Thyroid gland (tissue), 4 donors: ENCODE results near the gene JMJD1C. TPM values are rescaled to one million over a fixed set of nuclear protein-coding genes. Genes with fewer than 3 reads are reported as not detected.

Experiments
- DNase-seq, 2 donors: peaks; one replicate each; pipeline ENCODE4 v3.0.0-alpha.2; 2019
- H3K27ac ChIP-seq, 3 donors: fragments of 200-600 bp; sonication (generic); 1 replicate in 2 of 3; 2 replicates in 1 of 3; pipeline ENCODE4 v1.5.1; 2016 to 2019; ENCODE audit warnings: mild to moderate bottlenecking in 1 of 3, moderate library complexity in 1 of 3
- H3K27me3 ChIP-seq: fragments of 200-600 bp; sonication (generic); one replicate; pipeline ENCODE4 v1.5.1; 2019
- H3K36me3 ChIP-seq, 2 donors: fragments of 200-600 bp; sonication (generic); one replicate each; pipeline ENCODE4 v1.5.1; 2016 to 2019
- H3K4me1 ChIP-seq, 2 donors: fragments of 200-600 bp; sonication (generic); one replicate each; pipeline ENCODE4 v1.5.1; 2017 to 2019
- H3K4me3 ChIP-seq, 3 donors: fragments of 200-600 bp; sonication (generic); replicated peaks in 1 of 3; 1 replicate in 2 of 3; 2 replicates in 1 of 3; pipeline ENCODE4 v1.5.1; 2016; ENCODE audit warnings: mild to moderate bottlenecking in 1 of 3
- H3K9me3 ChIP-seq: fragments of 200-600 bp; sonication (generic); one replicate; pipeline ENCODE4 v1.5.1; 2017
- CTCF ChIP-seq, 6 experiments: fragments of 200-600 bp in 3 of 6; fragments of 450-650 bp in 3 of 6; sonication (generic) in 3 of 6; IDR thresholded peaks; one replicate each; pipeline ENCODE4 v1.5.1; 2016 to 2019; ENCODE audit warnings: antibody characterized with exemption in 6 of 6, mild to moderate bottlenecking in 2 of 6, inconsistent platforms in 1 of 6, moderate library complexity in 1 of 6
- POLR2A ChIP-seq, 2 donors: fragments of 450-650 bp; IDR thresholded peaks; one replicate each; pipeline ENCODE4 v1.6.1; 2017; ENCODE audit warnings: antibody characterized with exemption in 2 of 2, mild to moderate bottlenecking in 2 of 2, moderate library complexity in 1 of 2
- WGBS, 2 donors: methylation state at CpG; one replicate each; pipeline ENCODE4 v1.1.5; 2017; 5-methylcytosine and 5-hydroxymethylcytosine counted together
- intact Hi-C: fragments of 100-400 bp; cut with DNase I; formaldehyde crosslinking; loops from one replicate; pipeline ENCODE4 v1.15.1; 2023
- total RNA-seq, 4 donors: library from RNA; depleted of rRNA; stranded (reverse); fragments of >200 nt; gene quantifications; one replicate each; pipeline ENCODE4 v1.2.3, GENCODE V29; 2016

The JMJD1C gene
- total RNA-seq, 4 donors from 2014 or later, result 120 to 168 (median 136) TPM

- 86 to 94% methylated on average over 2 of the region's 2 CpGs for WGBS, 2 donors
- Histone ChIP-seq H3K4me1 (no peaks in the 10 kb centered on the region), H3K4me3 (no peak overlapping the region), H3K27ac (no peak overlapping the region), H3K9me3 (no peaks in the 10 kb centered on the region), H3K36me3 (no peaks in the 10 kb centered on the region), H3K27me3 (no peaks in the 10 kb centered on the region)
- intact Hi-C loops, result no loop called here
- DNase-seq, result no peak
- TF ChIP-seq CTCF (IDR thresholded peaks at IDR 0.05) (no peak), POLR2A (IDR thresholded peaks at IDR 0.05) (no peak)
Observed at GRCh38 chr10:63369711-63370110, 96.1 kb downstream of the JMJD1C start.

DNA sequence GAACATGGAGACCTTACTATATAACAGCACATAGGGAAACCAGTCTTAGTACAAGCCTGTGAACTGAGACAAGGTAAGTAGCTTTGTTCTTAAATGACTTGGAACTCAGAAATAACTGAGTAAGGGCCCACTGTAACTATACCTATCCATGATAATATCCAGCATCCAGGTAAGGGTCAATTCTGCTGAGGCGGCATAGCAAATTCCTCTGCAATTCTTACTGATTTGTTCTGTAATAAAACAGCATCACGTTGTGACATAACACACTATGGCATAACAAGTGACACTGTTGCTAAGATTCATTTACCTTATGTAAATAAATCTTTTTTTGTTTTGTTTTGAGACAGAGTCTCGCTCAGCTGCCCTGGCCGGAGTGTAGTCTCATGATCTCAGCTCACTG lies 97.4 kb downstream of the JMJD1C start:
- 95 to 99% methylated on average over 4 of the region's 4 CpGs for WGBS, 2 donors
- H3K27ac ChIP-seq, result no peak overlapping the region
- intact Hi-C loops, result no loop called here

DNA sequence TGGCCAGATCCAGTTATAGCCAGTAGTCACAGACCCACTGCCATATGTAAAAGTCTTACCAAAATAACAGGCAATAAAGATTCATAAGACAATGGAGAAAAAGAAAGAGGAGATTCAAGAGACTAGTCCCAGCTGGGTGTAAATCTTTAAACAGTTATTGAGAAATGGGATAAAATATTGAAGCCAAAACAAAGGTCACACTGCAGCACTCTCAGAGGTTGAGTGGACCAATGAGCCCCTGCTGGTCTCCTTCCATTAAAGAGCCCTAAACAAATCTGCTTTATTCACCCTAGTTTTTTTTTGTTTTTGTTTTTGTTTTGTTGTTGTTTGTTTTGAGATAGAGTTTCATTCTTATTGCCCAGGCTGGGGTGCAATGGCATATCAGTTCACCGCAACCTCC lies 98.8 kb downstream of the JMJD1C start:
- no peaks in the 10 kb centered on the region for H3K36me3 ChIP-seq
- no peaks in the 10 kb centered on the region for H3K9me3 ChIP-seq
- intact Hi-C loops, result no loop called here
- H3K4me3 ChIP-seq, result no peak overlapping the region
- 96 to 97% methylated on average over 1 of the region's 1 CpG for WGBS, 2 donors
- no peak overlapping the region for H3K27ac ChIP-seq
- H3K27me3 ChIP-seq, result no peaks in the 10 kb centered on the region
- TF ChIP-seq POLR2A (IDR thresholded peaks at IDR 0.05) (no peak), CTCF (IDR thresholded peaks at IDR 0.05) (no peak)
- DNase-seq, result no peak
- H3K4me1 ChIP-seq, result no peaks in the 10 kb centered on the region

More for the DNA sequence above, 97.4 kb downstream of the JMJD1C start:
- H3K4me3 ChIP-seq, result no peak overlapping the region
- TF ChIP-seq CTCF (IDR thresholded peaks at IDR 0.05) (no peak), POLR2A (IDR thresholded peaks at IDR 0.05) (no peak)
- H3K27me3 ChIP-seq, result no peaks in the 10 kb centered on the region
- H3K4me1 ChIP-seq, result no peaks in the 10 kb centered on the region
- no peaks in the 10 kb centered on the region for H3K36me3 ChIP-seq
- no peaks in the 10 kb centered on the region for H3K9me3 ChIP-seq
- no peak for DNase-seq

- H3K4me1 ChIP-seq, result no peaks in the 10 kb centered on the region
- H3K9me3 ChIP-seq, result no peaks in the 10 kb centered on the region
- WGBS, 2 donors, result 98 to 100% methylated on average over 2 of the region's 2 CpGs
- no peaks in the 10 kb centered on the region for H3K36me3 ChIP-seq
- DNase-seq, result no peak
- no peaks in the 10 kb centered on the region for H3K27me3 ChIP-seq
- intact Hi-C loops, result no loop called here
- no peak overlapping the region for H3K27ac ChIP-seq
- TF ChIP-seq CTCF (IDR thresholded peaks at IDR 0.05), result no peak
- no peak overlapping the region for H3K4me3 ChIP-seq
Observed at GRCh38 chr10:63365976-63366765, 99.6 kb downstream of the JMJD1C start.

GRCh38 chr10:63364918-63365317 lies 100.9 kb downstream of the JMJD1C start:
- H3K27ac ChIP-seq, result no peak overlapping the region
- no peaks in the 10 kb centered on the region for H3K36me3 ChIP-seq
- H3K27me3 ChIP-seq, result no peaks in the 10 kb centered on the region
- intact Hi-C loops, result no loop called here
- no peak for TF ChIP-seq CTCF (IDR thresholded peaks at IDR 0.05)
- no peak for TF ChIP-seq POLR2A (IDR thresholded peaks at IDR 0.05)
- DNase-seq, result no peak
- H3K4me3 ChIP-seq, result no peak overlapping the region
- 84 to 85% methylated on average over 2 of the region's 2 CpGs for WGBS, 2 donors
- H3K9me3 ChIP-seq, result no peaks in the 10 kb centered on the region
- H3K4me1 ChIP-seq, result no peaks in the 10 kb centered on the region
